Lung (tissue), 12 donors: ENCODE results near the gene PARD6G. TPM values are rescaled to one million over a fixed set of nuclear protein-coding genes. Genes with fewer than 3 reads are reported as not detected.

Experiments used
- ATAC-seq: fragments of 200-7000 bp; cut with Tn5 transposase; one replicate; pipeline ENCODE4 v1.9.1; 2020; ENCODE audit warnings: moderate number of reproducible peaks; ENCODE audit not compliant: insufficient read depth, low FRiP score
- DNase-seq, 3 donors: peaks; one replicate each; pipeline ENCODE4 v3.0.0-alpha.2; 2013 to 2017
- H3K27ac ChIP-seq, 2 donors: one replicate each; pipeline ENCODE4 v1.5.1; 2013; ENCODE audit warnings: mild to moderate bottlenecking in 2 of 2, moderate library complexity in 2 of 2, control low read depth in 1 of 2, inconsistent platforms in 1 of 2, low read depth in 1 of 2, low read length in 1 of 2
- H3K27me3 ChIP-seq, 3 donors: one replicate each; pipeline ENCODE4 v1.5.1; 2013; ENCODE audit warnings: low read length in 2 of 3; ENCODE audit not compliant: control insufficient read depth in 3 of 3, insufficient read depth in 3 of 3
- H3K36me3 ChIP-seq, 4 donors: one replicate each; pipeline ENCODE4 v1.5.1; 2013; ENCODE audit warnings: low read length in 4 of 4, mild to moderate bottlenecking in 1 of 4, moderate library complexity in 1 of 4; ENCODE audit not compliant: control insufficient read depth in 4 of 4, insufficient read depth in 4 of 4
- H3K4me1 ChIP-seq, 5 donors: one replicate each; pipeline ENCODE4 v1.5.1; 2013; ENCODE audit warnings: low read length in 5 of 5, mild to moderate bottlenecking in 2 of 5, moderate library complexity in 1 of 5; ENCODE audit not compliant: control insufficient read depth in 5 of 5, insufficient read depth in 5 of 5
- H3K4me3 ChIP-seq: one replicate; pipeline ENCODE4 v1.5.1; 2013; ENCODE audit warnings: mild to moderate bottlenecking, control low read depth, moderate library complexity
- H3K9ac ChIP-seq, 2 donors: one replicate each; pipeline ENCODE4 v1.5.1; 2013; ENCODE audit warnings: low read length in 2 of 2, control low read depth in 1 of 2; ENCODE audit not compliant: insufficient read depth in 1 of 2
- H3K9me3 ChIP-seq, 4 donors: one replicate each; pipeline ENCODE4 v1.5.1; 2013; ENCODE audit warnings: low read length in 3 of 4, mild to moderate bottlenecking in 1 of 4, moderate library complexity in 1 of 4; ENCODE audit not compliant: control insufficient read depth in 4 of 4, insufficient read depth in 3 of 4
- CTCF ChIP-seq: IDR thresholded peaks from 2 replicates; pipeline ENCODE4 v1.5.1; 2012; ENCODE audit warnings: mild to moderate bottlenecking; ENCODE audit errors: control extremely low read depth, extremely low read depth
- WGBS, 2 donors: extraction: QIAGEN DNeasy Blood & Tissue Kit; methylation state at CpG; one replicate each; pipeline ENCODE4 v1.1.7; 2013; 5-methylcytosine and 5-hydroxymethylcytosine counted together
- polyA plus RNA-seq, 2 donors: library from polyadenylated mRNA; stranded (reverse); fragments of 200-250 nt; gene quantifications; one replicate each; pipeline ENCODE4 v1.2.1, GENCODE V29; 2013
- total RNA-seq, 2 donors: library from RNA; depleted of rRNA in 1 of 2; stranded (reverse); fragments of >200 nt in 1 of 2; gene quantifications; one replicate each; pipeline ENCODE4 v1.2.1, GENCODE V29; 2014 to 2021
- donor health status: control.
- donor health status: control.
- donor health status: Bipolar disorder and iron deficiency.
- donor health status: healthy.
- donor health status: DM: yes; HTN: yes; CAD: no.

The PARD6G gene
- total and polyA plus RNA-seq, 4 donors = 1.8 to 9.8 (median 3.1) TPM

- Histone ChIP-seq H3K27ac (no peak overlapping the region), H3K9ac (no peak overlapping the region), H3K36me3 (peaks cover 0 to 17% (median 7%) of the 10 kb centered on the region in 4 donors), H3K27me3 (no peaks in the 10 kb centered on the region), H3K9me3 (no peaks in the 10 kb centered on the region), H3K4me1 (peaks cover 0 to 2% (median 0%) of the 10 kb centered on the region in 5 donors), H3K4me3 (no peak overlapping the region)
- ATAC-seq (no peak), DNase-seq (no peak)
- 0 to 59% methylated on average over 1 of the region's 1 CpG for whole genome bisulfite sequencing, 2 donors
- no peak for TF ChIP-seq CTCF
Measured at GRCh38 chr18:80120932-80121331, 126.4 kb downstream of the PARD6G start.

- H3K9me3 ChIP-seq = no peaks in the 10 kb centered on the region
- H3K27ac ChIP-seq = no peak overlapping the region
- H3K27me3 ChIP-seq = no peaks in the 10 kb centered on the region
- 90% methylated on average over 6 of the region's 6 CpGs for WGBS, 2 donors
- ATAC-seq (no peak), DNase-seq (no peak)
- no peak for TF ChIP-seq CTCF
- H3K4me3 ChIP-seq = no peak overlapping the region
- no peak overlapping the region for H3K9ac ChIP-seq
- H3K36me3 ChIP-seq = peaks cover 0 to 17% (median 7%) of the 10 kb centered on the region in 4 donors
- peaks cover 0 to 9% (median 0%) of the 10 kb centered on the region in 5 donors for H3K4me1 ChIP-seq
Measured at GRCh38 chr18:80119111-80119510, 128.2 kb downstream of the PARD6G start.

GRCh38 chr18:80115035-80115434 lies 132.3 kb downstream of the PARD6G start:
- WGBS, 2 donors = 74 to 91% methylated on average over 4 of the region's 4 CpGs
- TF ChIP-seq CTCF = no peak
- ATAC-seq (no peak), DNase-seq (no peak)
- H3K27me3 ChIP-seq = no peaks in the 10 kb centered on the region
- no peaks in the 10 kb centered on the region for H3K9me3 ChIP-seq
- peaks cover 6 to 18% (median 12%) of the 10 kb centered on the region in 5 donors for H3K4me1 ChIP-seq
- no peak overlapping the region for H3K27ac ChIP-seq
- H3K9ac ChIP-seq = no peak overlapping the region
- no peak overlapping the region for H3K4me3 ChIP-seq
- peaks cover 0 to 17% (median 6%) of the 10 kb centered on the region in 4 donors for H3K36me3 ChIP-seq
